GM21447 (cell line): ENCODE data around the gene IQCK.

ENCODE experiments used
- ATAC-seq: cut with Tn5 transposase; IDR thresholded peaks from one replicate; pipeline ENCODE4 v1.9.1; 2021; ENCODE audit not compliant: unreplicated experiment

IQCK gene

GRCh38 chr16:19907161-19907992, 189.3 kb downstream of the IQCK start:
- ATAC-seq: no peak
